Measurements from ENCODE around the gene IQCH.

The IQCH gene

GRCh38 chr15:67537771-67538170 lies 283.2 kb downstream of the IQCH start:
- no peak for DNase-seq

- DNase-seq, result peak; percentile 67 to 86 (median 74)
Measured at GRCh38 chr15:67542420-67543347, 288.1 kb downstream of the IQCH start, which contains the start of gene MAP2K5. Gene MAP2K5 (plus strand): TSS chr15:67542703. CDS start chr15:67543336, 633 bp downstream.

- DNase-seq, result no peak
Measured at GRCh38 chr15:67543348-67543718, 288.7 kb downstream of the IQCH start.

- DNase-seq, result no peak
Measured at GRCh38 chr15:67544475-67544874, 289.9 kb downstream of the IQCH start.

- DNase-seq, result no peak
Measured at GRCh38 chr15:67545864-67546263, 291.3 kb downstream of the IQCH start.

GRCh38 chr15:67547064-67547463 lies 292.5 kb downstream of the IQCH start:
- no peak for DNase-seq

GRCh38 chr15:67547836-67548235 lies 293.2 kb downstream of the IQCH start:
- no peak for DNase-seq

GRCh38 chr15:67548236-67548852 lies 293.8 kb downstream of the IQCH start:
- no peak for DNase-seq

GRCh38 chr15:67548862-67549651 lies 294.5 kb downstream of the IQCH start:
- DNase-seq, result no peak

- no peak for DNase-seq
Measured at GRCh38 chr15:67549736-67550135, 295.1 kb downstream of the IQCH start.

GRCh38 chr15:67550522-67550921 lies 295.9 kb downstream of the IQCH start:
- no peak for DNase-seq

- no peak for DNase-seq
Measured at GRCh38 chr15:67551207-67551743, 296.7 kb downstream of the IQCH start.
